SK-N-SH (cell line): ENCODE measurements around the gene NRG3.

ENCODE experiments used
- GABPA ChIP-seq: IDR thresholded peaks from 2 replicates; pipeline ENCODE4 v1.4.0; 2012; ENCODE audit warnings: low read depth, mild to moderate bottlenecking
- GATA2 ChIP-seq: sonication (generic); formaldehyde crosslinking; IDR thresholded peaks from 2 replicates; pipeline ENCODE4 v1.5.0; 2020; ENCODE audit warnings: mild to moderate bottlenecking, missing genetic modification reagents
- MXI1 ChIP-seq: IDR thresholded peaks from 2 replicates; pipeline ENCODE4 v1.6.1; 2012; ENCODE audit warnings: mild to moderate bottlenecking, low read depth, low read length, improper control_type of control experiment
- POLR2AphosphoS5 ChIP-seq: IDR thresholded peaks from 2 replicates; pipeline ENCODE4 v1.6.1; 2012; ENCODE audit warnings: low read depth, low read length
- RXRA ChIP-seq: IDR thresholded peaks from 2 replicates; pipeline ENCODE4 v1.4.0; 2012; ENCODE audit warnings: low read depth, mild to moderate bottlenecking, borderline replicate concordance
- SMC3 ChIP-seq: IDR thresholded peaks from 2 replicates; pipeline ENCODE4 v1.6.1; 2012; ENCODE audit warnings: low read depth, low read length, improper control_type of control experiment
- YY1 ChIP-seq: IDR thresholded peaks from 2 replicates; pipeline ENCODE4 v1.4.0; 2012; ENCODE audit warnings: low read depth, mild to moderate bottlenecking
- TF ChIP-seq, protein P1 (sequence below): fragments of 200-600 bp; sonication (generic); IDR thresholded peaks from 2 replicates; pipeline ENCODE4 v1.6.1; 2017; ENCODE audit warnings: antibody characterized with exemption, mild to moderate bottlenecking, moderate library complexity
- TF ChIP-seq, protein P2 (sequence below): IDR thresholded peaks from 2 replicates; pipeline ENCODE4 v1.4.0; 2012; ENCODE audit warnings: low read depth

DNA sequence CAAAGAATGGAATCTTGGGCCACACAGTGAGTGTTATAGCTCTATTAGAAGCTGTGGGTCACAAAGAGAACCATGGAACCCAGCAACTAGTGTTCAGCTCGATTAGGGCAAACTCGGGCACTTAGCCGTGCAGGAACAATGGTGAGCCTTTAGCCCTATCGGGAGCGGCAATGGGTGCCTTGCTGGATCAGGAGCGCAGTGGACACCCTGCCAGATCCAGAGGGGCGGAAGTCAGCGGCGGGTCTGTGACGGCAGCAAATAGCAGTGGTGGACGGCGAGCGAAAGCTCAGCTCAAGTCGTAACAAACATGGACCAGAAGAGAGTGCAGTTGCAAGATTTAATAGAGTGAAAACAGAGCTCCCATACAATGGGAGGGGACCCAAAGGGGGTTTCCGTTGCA is 43.9 kb upstream of the NRG3 start:
- TF ChIP-seq, protein P1, sequence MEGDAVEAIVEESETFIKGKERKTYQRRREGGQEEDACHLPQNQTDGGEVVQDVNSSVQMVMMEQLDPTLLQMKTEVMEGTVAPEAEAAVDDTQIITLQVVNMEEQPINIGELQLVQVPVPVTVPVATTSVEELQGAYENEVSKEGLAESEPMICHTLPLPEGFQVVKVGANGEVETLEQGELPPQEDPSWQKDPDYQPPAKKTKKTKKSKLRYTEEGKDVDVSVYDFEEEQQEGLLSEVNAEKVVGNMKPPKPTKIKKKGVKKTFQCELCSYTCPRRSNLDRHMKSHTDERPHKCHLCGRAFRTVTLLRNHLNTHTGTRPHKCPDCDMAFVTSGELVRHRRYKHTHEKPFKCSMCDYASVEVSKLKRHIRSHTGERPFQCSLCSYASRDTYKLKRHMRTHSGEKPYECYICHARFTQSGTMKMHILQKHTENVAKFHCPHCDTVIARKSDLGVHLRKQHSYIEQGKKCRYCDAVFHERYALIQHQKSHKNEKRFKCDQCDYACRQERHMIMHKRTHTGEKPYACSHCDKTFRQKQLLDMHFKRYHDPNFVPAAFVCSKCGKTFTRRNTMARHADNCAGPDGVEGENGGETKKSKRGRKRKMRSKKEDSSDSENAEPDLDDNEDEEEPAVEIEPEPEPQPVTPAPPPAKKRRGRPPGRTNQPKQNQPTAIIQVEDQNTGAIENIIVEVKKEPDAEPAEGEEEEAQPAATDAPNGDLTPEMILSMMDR, result no peak
- TF ChIP-seq YY1, result no peak
- TF ChIP-seq RXRA, result no peak
- TF ChIP-seq, protein P2, sequence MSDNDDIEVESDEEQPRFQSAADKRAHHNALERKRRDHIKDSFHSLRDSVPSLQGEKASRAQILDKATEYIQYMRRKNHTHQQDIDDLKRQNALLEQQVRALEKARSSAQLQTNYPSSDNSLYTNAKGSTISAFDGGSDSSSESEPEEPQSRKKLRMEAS, result no peak
- TF ChIP-seq SMC3, result no peak
- TF ChIP-seq GATA2 (CRISPR knock-in tag), result no peak
- TF ChIP-seq GABPA, result no peak
- TF ChIP-seq POLR2AphosphoS5, result no peak
- TF ChIP-seq MXI1, result no peak
